Measurements from ENCODE around the gene SP6. TPM values are rescaled to one million over a fixed set of nuclear protein-coding genes. Genes with fewer than 3 reads are reported as not detected.

Gene SP6
- total RNA-seq, 1 experiment from 2014 or later, result 3.3 TPM

GRCh38 chr17:47873200-47874090, 22.5 kb upstream of the SP6 start:
- POLR2A ChIA-PET, result interaction anchor here (0.6 to 1.3 kb wide), 3 partner anchors 10 to 84 kb away, joined by 3 to 4 read pairs (median 4); partner anchors contain the start of gene SP2
- H3K36me3 Mint-ChIP-seq, result no peaks in the 10 kb centered on the region
- peak overlapping the region; percentile 70 for H3K4me3 Mint-ChIP-seq
- peaks cover 66% of the 10 kb centered on the region for H3K27me3 Mint-ChIP-seq (ENCODE audit: low read depth)
- no peaks in the 10 kb centered on the region for H3K9me3 Mint-ChIP-seq
- ATAC-seq (no peak), DNase-seq (ENCODE audit: low spot score) (no peak)
- CTCF ChIA-PET, result interaction anchor here (1.0 to 8.7 kb wide), 8 partner anchors 11 to 68 kb away, joined by 3 to 94 read pairs (median 10); partner anchors contain the start of genes PNPO and SCRN2
- no peak overlapping the region for H3K27ac Mint-ChIP-seq
- TF ChIP-seq ZNF512 (CRISPR knock-in tag; IDR thresholded peaks at IDR 0.05; ENCODE audit: borderline replicate concordance) (peak; percentile 97), CTCF (IDR thresholded peaks at IDR 0.05) (no peak), CBFB (CRISPR knock-in tag; IDR thresholded peaks at IDR 0.05; ENCODE audit: low read depth) (no peak), E2F1 (CRISPR knock-in tag; IDR thresholded peaks at IDR 0.05) (no peak), ZNF425 (CRISPR knock-in tag; conservative IDR thresholded peaks at IDR 0.05) (no peak), NFE2L1 (CRISPR knock-in tag; IDR thresholded peaks at IDR 0.05) (no peak)
- H3K4me1 Mint-ChIP-seq, result peaks cover 66% of the 10 kb centered on the region

GRCh38 chr17:47872651-47873161, 21.7 kb upstream of the SP6 start:
- Mint-ChIP-seq H3K36me3 (no peaks in the 10 kb centered on the region), H3K4me3 (peak overlapping the region; percentile 70), H3K4me1 (peaks cover 59% of the 10 kb centered on the region), H3K27ac (no peak overlapping the region), H3K9me3 (no peaks in the 10 kb centered on the region), H3K27me3 (ENCODE audit: low read depth) (peaks cover 71% of the 10 kb centered on the region)
- no peak for TF ChIP-seq PRDM15 (CRISPR knock-in tag; IDR thresholded peaks at IDR 0.05)
- TF ChIP-seq GABPB1 (CRISPR knock-in tag; IDR thresholded peaks at IDR 0.05), result no peak
- TF ChIP-seq ZNF423 (CRISPR knock-in tag; IDR thresholded peaks at IDR 0.05), result peak; percentile 83
- DNase-seq (ENCODE audit: low spot score) (peak; percentile 51), ATAC-seq (peak; percentile 55)
- CTCF ChIA-PET, result interaction anchor here (1.0 to 8.7 kb wide), 10 partner anchors 9 to 69 kb away, joined by 3 to 94 read pairs (median 5); partner anchors contain the start of genes PNPO and SCRN2
- POLR2A ChIA-PET, result interaction anchor here (0.7 to 1.3 kb wide), 3 partner anchors 9 to 23 kb away, joined by 3 to 5 read pairs (median 4); partner anchors contain the start of genes SP2 and SP6

Data from WTC11 (cell line).